Measurements from ENCODE around the gene MAPKAP1.

The MAPKAP1 gene

GRCh38 chr9:125472926-125473701 is 233.9 kb downstream of the MAPKAP1 start:
- no peak for DNase-seq

GRCh38 chr9:125472562-125472925 is 234.5 kb downstream of the MAPKAP1 start:
- DNase-seq, result no peak

GRCh38 chr9:125470767-125471580 is 236.0 kb downstream of the MAPKAP1 start:
- DNase-seq, result no peak

- DNase-seq, result no peak
Measured at GRCh38 chr9:125470189-125470588, 236.8 kb downstream of the MAPKAP1 start.

GRCh38 chr9:125468646-125469045 is 238.4 kb downstream of the MAPKAP1 start:
- no peak for DNase-seq

GRCh38 chr9:125467116-125467740 is 239.8 kb downstream of the MAPKAP1 start:
- DNase-seq, result no peak

GRCh38 chr9:125466411-125466810 is 240.6 kb downstream of the MAPKAP1 start:
- DNase-seq, result no peak

GRCh38 chr9:125464591-125465385 is 242.2 kb downstream of the MAPKAP1 start:
- DNase-seq, result no peak

GRCh38 chr9:125463926-125464325 is 243.1 kb downstream of the MAPKAP1 start:
- no peak for DNase-seq

GRCh38 chr9:125462861-125463291 is 244.1 kb downstream of the MAPKAP1 start:
- no peak for DNase-seq

GRCh38 chr9:125461636-125462190 is 245.3 kb downstream of the MAPKAP1 start:
- DNase-seq, result no peak

GRCh38 chr9:125460883-125461635 is 245.9 kb downstream of the MAPKAP1 start:
- no peak for DNase-seq

- DNase-seq, result no peak
Measured at GRCh38 chr9:125460346-125460745, 246.7 kb downstream of the MAPKAP1 start.

GRCh38 chr9:125457357-125457756 is 249.7 kb downstream of the MAPKAP1 start:
- no peak for DNase-seq

- no peak for DNase-seq
Measured at GRCh38 chr9:125455876-125456275, 251.1 kb downstream of the MAPKAP1 start.

- no peak for DNase-seq
Measured at GRCh38 chr9:125455132-125455531, 251.9 kb downstream of the MAPKAP1 start.

GRCh38 chr9:125447202-125447802 is 259.7 kb downstream of the MAPKAP1 start:
- DNase-seq, result no peak

GRCh38 chr9:125446561-125447094 is 260.4 kb downstream of the MAPKAP1 start:
- no peak for DNase-seq

- DNase-seq, result no peak
Measured at GRCh38 chr9:125444956-125445506, 262.0 kb downstream of the MAPKAP1 start.

GRCh38 chr9:125444166-125444565 is 262.8 kb downstream of the MAPKAP1 start:
- no peak for DNase-seq

- DNase-seq, result no peak
Measured at GRCh38 chr9:125443367-125443766, 263.6 kb downstream of the MAPKAP1 start.

Data from suppressor macrophage treated with lipopolysaccharide for 4 hours (primary cell).